ENCODE results near the gene RHOBTB1. TPM values are rescaled to one million over a fixed set of nuclear protein-coding genes. Genes with fewer than 3 reads are reported as not detected.

The RHOBTB1 gene
- total RNA-seq, 1 experiment from 2014 or later = 2.5 TPM

DNA sequence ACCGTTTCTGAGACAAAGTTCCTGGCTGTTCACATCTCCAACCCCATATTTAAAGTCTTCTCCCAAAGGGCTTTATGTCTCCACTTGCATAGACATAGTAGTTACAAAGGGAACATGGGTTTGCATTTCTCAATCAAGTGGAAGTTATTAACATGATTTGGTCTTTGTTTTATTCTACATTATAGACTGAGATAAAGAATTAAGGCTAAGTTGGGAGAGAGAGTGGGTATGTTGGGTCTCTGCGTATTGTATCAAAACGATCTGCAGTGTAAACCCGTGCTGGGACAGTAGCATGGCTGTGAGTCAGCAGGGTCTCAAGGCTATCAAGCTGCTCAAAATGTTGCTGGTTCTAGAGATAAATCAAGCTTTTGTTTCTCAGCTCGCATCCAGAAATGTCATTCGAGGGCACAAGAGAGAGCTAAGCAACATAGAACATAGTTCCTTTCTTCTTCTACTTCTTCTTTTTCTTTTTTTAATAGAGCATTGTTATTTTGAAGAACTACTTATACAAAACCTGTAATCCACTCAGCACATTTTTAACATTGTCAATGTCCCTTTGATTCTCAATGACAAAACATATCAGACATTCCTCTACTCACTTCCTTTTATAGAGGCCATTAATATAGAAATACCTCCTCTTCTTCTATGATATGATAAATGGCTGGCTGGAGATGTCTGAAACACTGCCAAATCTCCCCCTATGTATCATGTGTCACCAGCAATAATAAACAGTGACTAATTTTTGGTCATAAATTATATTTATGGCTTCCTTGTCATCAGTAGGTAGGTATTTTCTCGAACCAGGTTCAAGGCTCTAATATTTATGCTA is 34.5 kb upstream of the RHOBTB1 start:
- Mint-ChIP-seq H3K9me3 (no peaks in the 10 kb centered on the region), H3K4me1 (peaks cover 0 to 7% of the 10 kb centered on the region in 2 experiments; a peak in 1 of 4 replicates), H3K27ac (no peak overlapping the region), H3K36me3 (ENCODE audit: insufficient read depth in 1 of 3, low read depth in 3 of 3) (no peaks in the 10 kb centered on the region), H3K27me3 (ENCODE audit: low read depth) (no peaks in the 10 kb centered on the region), H3K4me3 (no peak overlapping the region)
- Histone ChIP-seq H3K79me1 (ENCODE audit: insufficient read depth, low read depth, low read length, poor library complexity, severe bottlenecking) (no peaks in the 10 kb centered on the region), H3K23ac (ENCODE audit: insufficient read length, low read depth, low read length) (no peak overlapping the region), H2BK120ac (ENCODE audit: low read depth, low read length, poor library complexity, severe bottlenecking) (no peak overlapping the region), H3K23me2 (ENCODE audit: insufficient read length, low read depth, low read length, poor library complexity, severe bottlenecking) (no peaks in the 10 kb centered on the region), H4K8ac (replicated peaks; ENCODE audit: insufficient read length, low read depth, low read length) (no peak overlapping the region), H2AFZ (ENCODE audit: low read length) (no peak overlapping the region), H2BK12ac (ENCODE audit: insufficient read length, low read depth, low read length) (no peak overlapping the region), H3K27me3 (ENCODE audit: insufficient read depth, low read length) (no peaks in the 10 kb centered on the region), H2BK20ac (ENCODE audit: low read depth, low read length, poor library complexity, severe bottlenecking) (no peak overlapping the region), H3K4ac (ENCODE audit: low read depth, low read length) (no peak overlapping the region), H3K14ac (ENCODE audit: insufficient read depth, low read length) (no peak overlapping the region), H2BK5ac (ENCODE audit: insufficient read length, low read length) (no peak overlapping the region), H2BK15ac (ENCODE audit: low read depth, low read length) (no peak overlapping the region), H3K79me2 (ENCODE audit: insufficient read depth, low read length) (no peaks in the 10 kb centered on the region), H4K91ac (ENCODE audit: insufficient read length, low read depth, low read length) (no peak overlapping the region), H2AK5ac (ENCODE audit: insufficient read length, low read length) (no peak overlapping the region), H3K9me3 (ENCODE audit: control insufficient read depth, low read depth, low read length) (no peaks in the 10 kb centered on the region), H3K56ac (ENCODE audit: insufficient read length, low read depth, low read length) (no peak overlapping the region), H3K4me2 (ENCODE audit: insufficient read depth, insufficient read length, low read length) (no peak overlapping the region), H4K20me1 (ENCODE audit: control insufficient read depth, insufficient read depth, insufficient read length) (no peaks in the 10 kb centered on the region), H3K9ac (ENCODE audit: extremely low read depth, insufficient read length, low read length) (no peak overlapping the region), H3K27ac (ENCODE audit: insufficient read length, low read depth, low read length) (no peak overlapping the region), H3K18ac (ENCODE audit: insufficient read length, low read depth, low read length) (no peak overlapping the region), H3T11ph (ENCODE audit: low read length) (no peak overlapping the region), H4K5ac (ENCODE audit: insufficient read length, low read depth, low read length) (no peak overlapping the region), H3K4me1 (ENCODE audit: insufficient read depth, low read length) (no peaks in the 10 kb centered on the region)
- DNase-seq = no peak
- WGBS (ENCODE audit: extremely low coverage, insufficient read length, low lambda C conversion rate) = no CpG with 5 or more reads among the region's 7 CpGs
- TF ChIP-seq, protein P1, sequence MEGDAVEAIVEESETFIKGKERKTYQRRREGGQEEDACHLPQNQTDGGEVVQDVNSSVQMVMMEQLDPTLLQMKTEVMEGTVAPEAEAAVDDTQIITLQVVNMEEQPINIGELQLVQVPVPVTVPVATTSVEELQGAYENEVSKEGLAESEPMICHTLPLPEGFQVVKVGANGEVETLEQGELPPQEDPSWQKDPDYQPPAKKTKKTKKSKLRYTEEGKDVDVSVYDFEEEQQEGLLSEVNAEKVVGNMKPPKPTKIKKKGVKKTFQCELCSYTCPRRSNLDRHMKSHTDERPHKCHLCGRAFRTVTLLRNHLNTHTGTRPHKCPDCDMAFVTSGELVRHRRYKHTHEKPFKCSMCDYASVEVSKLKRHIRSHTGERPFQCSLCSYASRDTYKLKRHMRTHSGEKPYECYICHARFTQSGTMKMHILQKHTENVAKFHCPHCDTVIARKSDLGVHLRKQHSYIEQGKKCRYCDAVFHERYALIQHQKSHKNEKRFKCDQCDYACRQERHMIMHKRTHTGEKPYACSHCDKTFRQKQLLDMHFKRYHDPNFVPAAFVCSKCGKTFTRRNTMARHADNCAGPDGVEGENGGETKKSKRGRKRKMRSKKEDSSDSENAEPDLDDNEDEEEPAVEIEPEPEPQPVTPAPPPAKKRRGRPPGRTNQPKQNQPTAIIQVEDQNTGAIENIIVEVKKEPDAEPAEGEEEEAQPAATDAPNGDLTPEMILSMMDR (conservative IDR thresholded peaks at IDR 0.05) = no peak

Data from H9 (cell line).